PC-9 (cell line): ENCODE measurements around the gene SSC4D. TPM values are rescaled to one million over a fixed set of nuclear protein-coding genes. Genes with fewer than 3 reads are reported as not detected.

ENCODE experiments used
- BruUV-seq: library from RNA; stranded (reverse); fragments of 400-500 nt; replicated peaks from 2 replicates; lab custom pipeline; 2021; lab: Mats Ljungman, UMichigan
- CTCF ChIA-PET: fragments of 300-600 bp; sonication (Branson Sonifier 250); formaldehyde crosslinking; loops from one replicate; lab custom pipeline; 2022; ENCODE audit warnings: antibody characterized with exemption; lab: Charles Lee
- POLR2A ChIA-PET: fragments of 300-600 bp; sonication (Branson Sonifier 250); formaldehyde crosslinking; loops from one replicate; lab custom pipeline; 2022; ENCODE audit warnings: antibody characterized with exemption; ENCODE audit not compliant: unreplicated experiment; lab: Charles Lee
- DNase-seq, 2 experiments: peaks; one replicate each; pipeline versions ENCODE4 v3.0.0 to v3.0.0-alpha.2; 2015 to 2022; ENCODE audit warnings: mixed read lengths in 1 of 2
- H2AFZ ChIP-seq: fragments of 200-600 bp; sonication (generic); 2 replicates; pipeline ENCODE4 v1.8.1; 2017; ENCODE audit warnings: antibody characterized with exemption
- H3F3A ChIP-seq: fragments of 200-600 bp; sonication (generic); 2 replicates; pipeline ENCODE4 v1.8.1; 2017; ENCODE audit warnings: antibody characterized with exemption, mild to moderate bottlenecking, low read depth; ENCODE audit not compliant: insufficient read depth
- H3K27ac ChIP-seq: fragments of 200-600 bp; sonication (generic); 2 replicates; pipeline ENCODE4 v1.6.1; 2016; ENCODE audit warnings: mixed run types
- H3K27me3 ChIP-seq: fragments of 200-600 bp; sonication (generic); 2 replicates; pipeline ENCODE4 v1.6.1; 2016; ENCODE audit warnings: low read depth, mixed run types; ENCODE audit not compliant: insufficient read depth
- H3K36me3 ChIP-seq: fragments of 200-600 bp; sonication (generic); 2 replicates; pipeline ENCODE4 v1.6.1; 2016; ENCODE audit warnings: low read depth, mixed run types
- H3K4me1 ChIP-seq: fragments of 200-600 bp; sonication (generic); replicated peaks from 2 replicates; pipeline ENCODE4 v1.6.1; 2016; ENCODE audit warnings: mixed run types; ENCODE audit not compliant: insufficient read depth
- H3K4me2 ChIP-seq: fragments of 200-600 bp; sonication (generic); 2 replicates; pipeline ENCODE4 v1.6.1; 2017; ENCODE audit warnings: mixed run types
- H3K4me3 ChIP-seq: fragments of 200-600 bp; sonication (generic); 2 replicates; pipeline ENCODE4 v1.6.1; 2016; ENCODE audit warnings: mixed run types
- H3K79me2 ChIP-seq: fragments of 200-600 bp; sonication (generic); 2 replicates; pipeline ENCODE4 v1.6.1; 2017; ENCODE audit warnings: low read depth, mixed run types
- H3K9me2 ChIP-seq: fragments of 200-600 bp; sonication (generic); 2 replicates; pipeline ENCODE4 v1.8.1; 2017; ENCODE audit warnings: mild to moderate bottlenecking; ENCODE audit not compliant: insufficient read depth
- H3K9me3 ChIP-seq: fragments of 200-600 bp; sonication (generic); 2 replicates; pipeline ENCODE4 v1.8.1; 2016; ENCODE audit warnings: low read depth; ENCODE audit not compliant: insufficient read depth
- H4K20me1 ChIP-seq: fragments of 200-600 bp; sonication (generic); 2 replicates; pipeline ENCODE4 v1.8.1; 2017; ENCODE audit not compliant: insufficient read depth
- CTCF ChIP-seq: fragments of 200-600 bp; sonication (generic); conservative IDR thresholded peaks from 2 replicates; pipeline ENCODE4 v1.6.1; 2017; ENCODE audit warnings: mixed run types, antibody characterized with exemption, mild to moderate bottlenecking, moderate library complexity
- EZH2 ChIP-seq: fragments of 200-600 bp; sonication (generic); IDR thresholded peaks from 2 replicates; pipeline ENCODE4 v1.8.0; 2017; ENCODE audit warnings: antibody characterized with exemption, low read depth
- intact Hi-C: fragments of 100-400 bp; cut with micrococcal nuclease; formaldehyde crosslinking; loops from one replicate; pipeline ENCODE4 v1.10.0; 2022; ENCODE audit not compliant: unreplicated experiment
- total RNA-seq: library from RNA; stranded (reverse); gene quantifications from 2 replicates; pipeline ENCODE4 v1.2.3, GENCODE V29; 2021

SSC4D gene
- total RNA-seq, 1 experiment from 2014 or later, result 3.5 TPM

- TF ChIP-seq EZH2 (no peak), CTCF (no peak)
- no peak overlapping the region for H3K4me3 ChIP-seq
- no peak overlapping the region for H3K27ac ChIP-seq
- no peak for DNase-seq
- H3K4me2 ChIP-seq, result no peak overlapping the region
- no peak overlapping the region for H2AFZ ChIP-seq
- H3F3A ChIP-seq, result peaks cover 30% of the 10 kb centered on the region
- H3K27me3 ChIP-seq, result no peaks in the 10 kb centered on the region
- H3K4me1 ChIP-seq, result peaks cover 20% of the 10 kb centered on the region
- no TSS peak for BruUV-seq
- intact Hi-C loops, result no loop called here
- ChIA-PET POLR2A (no interaction called here), CTCF (interaction anchor here (0.6 to 0.7 kb wide), 3 partner anchors 45 to 1091 kb away, joined by 3 to 6 read pairs (median 3); no protein-coding TSS in a partner anchor)
- no peaks in the 10 kb centered on the region for H3K9me2 ChIP-seq
- H4K20me1 ChIP-seq, result no peaks in the 10 kb centered on the region
- H3K79me2 ChIP-seq, result no peaks in the 10 kb centered on the region
- H3K9me3 ChIP-seq, result no peaks in the 10 kb centered on the region
- H3K36me3 ChIP-seq, result no peaks in the 10 kb centered on the region
Measured at GRCh38 chr7:76383089-76383944, 26.2 kb downstream of the SSC4D start.

GRCh38 chr7:76381814-76382213, 27.7 kb downstream of the SSC4D start:
- Histone ChIP-seq H3F3A (peaks cover 41% of the 10 kb centered on the region), H3K27ac (no peak overlapping the region), H4K20me1 (no peaks in the 10 kb centered on the region), H3K4me2 (no peak overlapping the region), H3K4me1 (peaks cover 26% of the 10 kb centered on the region), H2AFZ (no peak overlapping the region), H3K9me2 (no peaks in the 10 kb centered on the region), H3K27me3 (no peaks in the 10 kb centered on the region), H3K36me3 (no peaks in the 10 kb centered on the region), H3K4me3 (no peak overlapping the region), H3K79me2 (no peaks in the 10 kb centered on the region), H3K9me3 (no peaks in the 10 kb centered on the region)
- POLR2A ChIA-PET, result no interaction called here
- TF ChIP-seq EZH2, result no peak
- no peak for TF ChIP-seq CTCF
- CTCF ChIA-PET, result no interaction called here
- no TSS peak for BruUV-seq
- no peak for DNase-seq
- intact Hi-C loops, result no loop called here

GRCh38 chr7:76380623-76380966, 28.9 kb downstream of the SSC4D start:
- H3K4me1 ChIP-seq, result peaks cover 26% of the 10 kb centered on the region
- BruUV-seq, result TSS peak; percentile 89

More at GRCh38 chr7:76380623-76380966, 28.9 kb downstream of the SSC4D start:
- Histone ChIP-seq H3K4me2 (peak overlapping the region; percentile 88; the same call in 1 of the 2 replicates), H3K4me3 (peak overlapping the region; percentile 34; the same call in 1 of the 2 replicates), H3K27ac (peak overlapping the region; percentile 96), H3F3A (peaks cover 41% of the 10 kb centered on the region), H4K20me1 (no peaks in the 10 kb centered on the region), H2AFZ (peak overlapping the region; percentile 93), H3K9me2 (no peaks in the 10 kb centered on the region), H3K79me2 (no peaks in the 10 kb centered on the region), H3K27me3 (no peaks in the 10 kb centered on the region), H3K36me3 (no peaks in the 10 kb centered on the region), H3K9me3 (no peaks in the 10 kb centered on the region)
- TF ChIP-seq CTCF, result no peak
- no peak for TF ChIP-seq EZH2
- ChIA-PET CTCF (interaction anchor here (0.6 kb wide), 1 partner anchor 53 kb away, joined by 6 read pairs; no protein-coding TSS in a partner anchor), POLR2A (no interaction called here)
- no peak for DNase-seq
- intact Hi-C loops, result no loop called here
